Uterus (tissue), 4 donors: ENCODE data around the gene KDF1. TPM values are rescaled to one million over a fixed set of nuclear protein-coding genes. Genes with fewer than 3 reads are reported as not detected.
"Not testable (repeated sequence)": the region's sequence is repeated elsewhere in the genome, so short reads cannot be mapped to it uniquely, and the experiment has no call there.

ENCODE experiments used
- DNase-seq, 2 donors: peaks; one replicate each; pipeline ENCODE4 v3.0.0-alpha.2; 2019 to 2020
- H3K27ac ChIP-seq, 2 donors: fragments of 200-600 bp; sonication (generic); 1 replicate in 1 of 2; 2 replicates in 1 of 2; pipeline ENCODE4 v1.5.1; 2016 to 2018
- H3K27me3 ChIP-seq, 2 donors: fragments of 200-600 bp; sonication (generic); one replicate each; pipeline ENCODE4 v1.5.1; 2018 to 2019; ENCODE audit warnings: control low read depth in 1 of 2
- H3K36me3 ChIP-seq, 2 donors: fragments of 200-600 bp; sonication (generic); one replicate each; pipeline ENCODE4 v1.5.1; 2019; ENCODE audit warnings: control low read depth in 1 of 2
- H3K4me1 ChIP-seq, 2 donors: fragments of 200-600 bp; sonication (generic); one replicate each; pipeline ENCODE4 v1.5.1; 2018 to 2019; ENCODE audit warnings: control low read depth in 1 of 2
- H3K4me3 ChIP-seq, 2 donors: fragments of 200-600 bp; sonication (generic); 1 replicate in 1 of 2; 2 replicates in 1 of 2; pipeline ENCODE4 v1.5.1; 2018 to 2019; ENCODE audit warnings: mild to moderate bottlenecking in 1 of 2
- H3K9me3 ChIP-seq, 2 donors: fragments of 200-600 bp; sonication (generic); one replicate each; pipeline ENCODE4 v1.5.1; 2019; ENCODE audit warnings: control low read depth in 1 of 2
- CTCF ChIP-seq, 4 experiments: fragments of 200-600 bp in 2 of 4; fragments of 450-650 bp in 2 of 4; sonication (generic) in 2 of 4; IDR thresholded peaks; one replicate each; pipeline ENCODE4 v1.5.1; 2016 to 2019; ENCODE audit warnings: antibody characterized with exemption in 4 of 4, mild to moderate bottlenecking in 2 of 4, moderate library complexity in 1 of 4
- POLR2A ChIP-seq, 2 donors: fragments of 450-650 bp; IDR thresholded peaks; one replicate each; pipeline ENCODE4 v1.6.1; 2016; ENCODE audit warnings: antibody characterized with exemption in 2 of 2, mild to moderate bottlenecking in 1 of 2, moderate library complexity in 1 of 2
- intact Hi-C: fragments of 100-400 bp; cut with DNase I; formaldehyde crosslinking; loops from one replicate; pipeline ENCODE4 v1.15.1; 2023; ENCODE audit warnings: low total_unique reads
- total RNA-seq, 4 donors: library from RNA; depleted of rRNA in 3 of 4; stranded (reverse); fragments of >200 nt in 3 of 4; gene quantifications; one replicate each; pipeline versions ENCODE4 v1.1.0 to v1.2.4, GENCODE V29; 2014 to 2023
- donor health status: DM: yes; HTN: yes; CAD: no.

Gene KDF1
- total RNA-seq, 4 donors from 2014 or later, result 1.9 TPM; not detected in 3

GRCh38 chr1:26994020-26994786 lies 33.9 kb upstream of the KDF1 start:
- Histone ChIP-seq H3K4me1 (no peaks in the 10 kb centered on the region), H3K36me3 (no peaks in the 10 kb centered on the region), H3K4me3 (peak overlapping the region; percentile 41 to 69), H3K27ac (peak overlapping the region; percentile 36 to 74), H3K27me3 (no peaks in the 10 kb centered on the region), H3K9me3 (no peaks in the 10 kb centered on the region)
- TF ChIP-seq CTCF (IDR thresholded peaks at IDR 0.05) (no peak), POLR2A (IDR thresholded peaks at IDR 0.05) (no peak)
- intact Hi-C loops, result no loop called here
- no peak for DNase-seq

- TF ChIP-seq CTCF (IDR thresholded peaks at IDR 0.05) (no peak), POLR2A (IDR thresholded peaks at IDR 0.05) (peak; percentile 23 to 72)
- H3K27ac ChIP-seq, result peak within 1 kb of the TSS; percentile 36 to 74
- H3K36me3 ChIP-seq, result no peaks in the 10 kb centered on the region
- DNase-seq, result peak; percentile 62 to 72
- peak within 1 kb of the TSS; percentile 41 to 69 for H3K4me3 ChIP-seq
- H3K4me1 ChIP-seq, result no peaks in the 10 kb centered on the region
- no peaks in the 10 kb centered on the region for H3K27me3 ChIP-seq
- no peaks in the 10 kb centered on the region for H3K9me3 ChIP-seq
- intact Hi-C loops, result no loop called here
These were observed 33.2 kb upstream of the KDF1 start, which contains the start of gene TRNP1 for GRCh38 chr1:26993237-26994019. Gene TRNP1 (plus strand): TSS chr1:26993692. CDS start chr1:26993787, 95 bp downstream.

DNA sequence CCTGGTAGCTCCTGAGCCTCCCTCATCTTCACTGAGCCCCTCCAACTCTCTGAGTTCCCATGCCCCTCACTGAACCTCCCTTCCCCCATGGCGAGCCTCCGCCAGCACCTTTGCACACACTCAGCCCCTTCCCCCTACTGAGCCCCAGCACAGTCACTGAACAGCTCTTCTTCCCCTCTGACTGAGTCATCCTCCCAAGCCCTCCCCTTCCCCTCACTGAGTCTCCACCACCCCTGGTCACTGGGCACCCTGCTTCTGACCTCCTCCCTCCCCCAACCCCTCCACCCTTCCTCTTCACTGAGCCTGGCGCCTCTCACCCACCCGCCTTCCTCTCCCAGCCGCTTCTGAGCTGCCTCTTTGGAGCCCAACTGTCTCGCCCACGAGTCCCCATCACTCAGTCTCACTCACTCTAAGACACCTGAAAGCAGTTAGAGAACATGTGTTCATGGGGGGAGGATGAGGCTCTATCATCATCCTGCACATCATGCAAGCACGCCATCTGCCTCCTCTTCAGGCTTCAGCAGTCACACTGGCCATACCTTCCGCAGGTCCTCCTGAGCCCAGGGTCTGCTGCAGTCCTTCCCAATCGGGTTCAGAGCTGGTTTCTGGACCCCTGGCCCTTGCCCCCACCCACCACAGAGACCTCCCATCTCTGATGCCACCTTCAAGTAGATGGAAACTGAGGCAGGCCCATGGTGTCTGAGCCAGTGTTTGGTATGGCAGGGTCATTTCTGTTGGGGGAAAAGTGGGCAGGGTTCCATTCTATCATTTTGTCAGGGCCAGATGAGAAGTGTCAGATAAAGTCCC lies 31.2 kb upstream of the KDF1 start:
- H3K27me3 ChIP-seq, result no peaks in the 10 kb centered on the region
- no peaks in the 10 kb centered on the region for H3K36me3 ChIP-seq

DNA sequence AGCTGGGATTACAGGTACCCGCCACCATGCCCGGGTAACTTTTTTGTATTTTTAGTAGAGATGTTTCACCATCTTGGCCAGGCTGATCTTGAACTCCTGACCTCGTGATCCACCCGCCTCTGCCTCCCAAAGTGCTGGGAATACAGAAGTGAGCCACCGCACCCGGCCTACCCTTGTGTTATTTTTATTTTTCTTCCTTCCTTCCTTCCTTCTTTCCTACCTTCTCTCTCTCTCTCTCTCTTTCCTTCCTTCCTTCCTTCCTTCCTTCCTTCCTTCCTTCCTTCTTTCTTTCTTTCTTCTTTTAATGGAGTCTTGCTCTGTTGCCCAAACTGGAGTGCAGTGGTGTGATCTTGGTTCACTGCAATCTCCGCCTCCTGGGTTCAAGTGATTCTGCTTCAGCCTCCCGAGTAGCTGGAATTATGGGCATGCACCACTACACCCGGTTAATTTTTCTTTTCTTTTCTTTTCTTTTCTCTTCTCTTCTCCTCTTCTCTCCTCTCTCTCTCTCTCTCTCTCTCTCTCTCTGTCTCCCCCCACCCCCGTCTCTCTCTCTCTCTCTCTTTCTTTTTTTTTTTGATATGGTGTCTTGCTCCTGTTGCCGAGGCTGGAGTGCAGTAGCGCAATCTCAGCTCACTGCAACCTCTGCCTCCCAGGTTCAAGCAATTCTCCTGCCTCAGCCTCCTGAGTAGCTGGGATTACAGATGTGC lies 29.3 kb upstream of the KDF1 start:
- not testable (repeated sequence) for H3K27ac ChIP-seq, DNase-seq, H3K4me3 ChIP-seq, H3K9me3 ChIP-seq, H3K36me3 ChIP-seq, H3K27me3 ChIP-seq, H3K4me1 ChIP-seq
- intact Hi-C loops, result loop anchor here (5.0 kb wide), 1 partner anchor 98 kb away; no protein-coding TSS in a partner anchor

More for the DNA sequence above, 31.2 kb upstream of the KDF1 start:
- intact Hi-C loops, result no loop called here
- Histone ChIP-seq H3K27ac (no peak overlapping the region), H3K4me1 (no peaks in the 10 kb centered on the region), H3K4me3 (no peak overlapping the region), H3K9me3 (no peaks in the 10 kb centered on the region)
- TF ChIP-seq CTCF (IDR thresholded peaks at IDR 0.05) (no peak), POLR2A (IDR thresholded peaks at IDR 0.05) (no peak)
- no peak for DNase-seq

DNA sequence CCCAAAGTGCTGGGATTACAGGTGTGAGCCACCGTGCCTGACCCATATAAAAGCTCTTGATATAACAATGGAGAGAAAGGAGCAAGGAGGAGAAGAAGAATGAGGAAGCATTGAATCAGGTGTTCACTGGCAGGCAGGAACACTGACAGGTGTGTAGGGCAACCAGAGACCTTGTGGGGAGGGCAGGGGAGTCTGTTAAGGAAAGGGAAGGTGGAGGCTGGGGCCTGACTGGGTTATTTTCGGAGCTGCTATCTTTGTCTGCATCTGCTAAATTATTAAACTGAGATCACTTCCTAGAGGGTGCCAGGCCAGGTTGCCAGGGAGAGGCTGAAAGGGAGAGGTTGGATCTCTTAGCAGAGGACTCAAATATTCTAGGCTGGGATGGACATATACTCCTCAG lies 26.4 kb upstream of the KDF1 start:
- DNase-seq, result no peak
- H3K36me3 ChIP-seq, result no peaks in the 10 kb centered on the region
- TF ChIP-seq CTCF (IDR thresholded peaks at IDR 0.05), result no peak
- no peak for TF ChIP-seq POLR2A (IDR thresholded peaks at IDR 0.05)
- no peaks in the 10 kb centered on the region for H3K4me1 ChIP-seq
- intact Hi-C loops, result loop anchor here (5.0 kb wide), 1 partner anchor 101 kb away; no protein-coding TSS in a partner anchor
- no peaks in the 10 kb centered on the region for H3K27me3 ChIP-seq
- H3K4me3 ChIP-seq, result no peak overlapping the region
- no peak overlapping the region for H3K27ac ChIP-seq
- no peaks in the 10 kb centered on the region for H3K9me3 ChIP-seq
